Peyer's patch (tissue), 4 donors: ENCODE results near the gene NCKAP5. TPM values are rescaled to one million over a fixed set of nuclear protein-coding genes. Genes with fewer than 3 reads are reported as not detected.

Experiments used
- DNase-seq, 3 donors: peaks; one replicate each; pipeline ENCODE4 v3.0.0-alpha.2; 2017 to 2019
- H3K27ac ChIP-seq, 4 donors: fragments of 200-600 bp; sonication (generic); one replicate each; pipeline ENCODE4 v1.5.1; 2016 to 2019
- H3K27me3 ChIP-seq, 2 donors: fragments of 200-600 bp; sonication (generic); one replicate each; pipeline ENCODE4 v1.5.1; 2019
- H3K36me3 ChIP-seq, 3 donors: fragments of 200-600 bp; sonication (generic); one replicate each; pipeline ENCODE4 v1.5.1; 2016 to 2019
- H3K4me1 ChIP-seq, 4 donors: fragments of 200-600 bp; sonication (generic); one replicate each; pipeline ENCODE4 v1.5.1; 2016 to 2019
- H3K4me3 ChIP-seq, 4 donors: fragments of 200-600 bp; sonication (generic); 1 replicate in 3 of 4; 2 replicates in 1 of 4; pipeline ENCODE4 v1.5.1; 2016 to 2019; ENCODE audit warnings: mild to moderate bottlenecking in 1 of 4
- H3K9me3 ChIP-seq, 4 donors: fragments of 200-600 bp; sonication (generic); one replicate each; pipeline ENCODE4 v1.5.1; 2016 to 2019; ENCODE audit warnings: mild to moderate bottlenecking in 1 of 4
- CTCF ChIP-seq, 6 experiments: fragments of 450-650 bp in 4 of 6; fragments of 200-600 bp in 2 of 6; sonication (generic) in 1 of 6; IDR thresholded peaks; one replicate each; pipeline ENCODE4 v1.5.1; 2017 to 2019; ENCODE audit warnings: antibody characterized with exemption in 6 of 6, mild to moderate bottlenecking in 3 of 6, moderate library complexity in 1 of 6
- POLR2A ChIP-seq, 2 donors: fragments of 450-650 bp; IDR thresholded peaks; one replicate each; pipeline ENCODE4 v1.5.1; 2017; ENCODE audit warnings: antibody characterized with exemption in 2 of 2, mild to moderate bottlenecking in 2 of 2, moderate library complexity in 2 of 2
- total RNA-seq, 4 donors: library from RNA; depleted of rRNA; stranded (reverse); fragments of >200 nt; gene quantifications; one replicate each; pipeline ENCODE4 v1.1.0, GENCODE V29; 2016

Gene NCKAP5
- total RNA-seq, 4 donors from 2014 or later, result 9.1 to 28.5 (median 22.5) TPM

- DNase-seq, result no peak
- H3K27me3 ChIP-seq, result no peaks in the 10 kb centered on the region
- H3K4me3 ChIP-seq, result no peak overlapping the region
- no peak overlapping the region for H3K27ac ChIP-seq
- TF ChIP-seq CTCF (IDR thresholded peaks at IDR 0.05), result no peak
- no peaks in the 10 kb centered on the region for H3K36me3 ChIP-seq
- H3K9me3 ChIP-seq, result no peaks in the 10 kb centered on the region
- H3K4me1 ChIP-seq, result no peaks in the 10 kb centered on the region
Observed at GRCh38 chr2:133167990-133168389, 400.3 kb downstream of the NCKAP5 start.

GRCh38 chr2:133167223-133167622 lies 401.0 kb downstream of the NCKAP5 start:
- H3K9me3 ChIP-seq, result no peaks in the 10 kb centered on the region

GRCh38 chr2:133166031-133166430 lies 402.2 kb downstream of the NCKAP5 start:
- no peak overlapping the region for H3K27ac ChIP-seq
- no peaks in the 10 kb centered on the region for H3K4me1 ChIP-seq
- H3K36me3 ChIP-seq, result no peaks in the 10 kb centered on the region
- no peak overlapping the region for H3K4me3 ChIP-seq
- DNase-seq, result no peak
- H3K9me3 ChIP-seq, result no peaks in the 10 kb centered on the region
- TF ChIP-seq POLR2A (IDR thresholded peaks at IDR 0.05) (no peak), CTCF (IDR thresholded peaks at IDR 0.05) (no peak)
- no peaks in the 10 kb centered on the region for H3K27me3 ChIP-seq

More at GRCh38 chr2:133167223-133167622, 401.0 kb downstream of the NCKAP5 start:
- Histone ChIP-seq H3K27ac (no peak overlapping the region), H3K27me3 (no peaks in the 10 kb centered on the region), H3K4me1 (no peaks in the 10 kb centered on the region), H3K4me3 (no peak overlapping the region), H3K36me3 (no peaks in the 10 kb centered on the region)
- TF ChIP-seq CTCF (IDR thresholded peaks at IDR 0.05), result no peak
- TF ChIP-seq POLR2A (IDR thresholded peaks at IDR 0.05), result no peak
- no peak for DNase-seq

GRCh38 chr2:133163111-133163510 lies 405.2 kb downstream of the NCKAP5 start:
- Histone ChIP-seq H3K9me3 (no peaks in the 10 kb centered on the region), H3K27ac (no peak overlapping the region), H3K36me3 (no peaks in the 10 kb centered on the region), H3K27me3 (no peaks in the 10 kb centered on the region), H3K4me1 (no peaks in the 10 kb centered on the region), H3K4me3 (no peak overlapping the region)
- no peak for DNase-seq
- no peak for TF ChIP-seq CTCF (IDR thresholded peaks at IDR 0.05)
- TF ChIP-seq POLR2A (IDR thresholded peaks at IDR 0.05), result no peak

GRCh38 chr2:133158442-133158841 lies 409.8 kb downstream of the NCKAP5 start:
- H3K4me3 ChIP-seq, result no peak overlapping the region
- H3K27me3 ChIP-seq, result no peaks in the 10 kb centered on the region
- H3K9me3 ChIP-seq, result no peaks in the 10 kb centered on the region
- no peaks in the 10 kb centered on the region for H3K36me3 ChIP-seq
- DNase-seq, result no peak
- H3K4me1 ChIP-seq, result no peaks in the 10 kb centered on the region
- no peak overlapping the region for H3K27ac ChIP-seq
- no peak for TF ChIP-seq POLR2A (IDR thresholded peaks at IDR 0.05)
- no peak for TF ChIP-seq CTCF (IDR thresholded peaks at IDR 0.05)

- Histone ChIP-seq H3K27me3 (no peaks in the 10 kb centered on the region), H3K9me3 (no peaks in the 10 kb centered on the region), H3K4me3 (no peak overlapping the region), H3K4me1 (no peaks in the 10 kb centered on the region), H3K27ac (no peak overlapping the region), H3K36me3 (no peaks in the 10 kb centered on the region)
- no peak for DNase-seq
- TF ChIP-seq POLR2A (IDR thresholded peaks at IDR 0.05), result no peak
- TF ChIP-seq CTCF (IDR thresholded peaks at IDR 0.05), result no peak
Observed at GRCh38 chr2:133158024-133158423, 410.2 kb downstream of the NCKAP5 start.
